HG03442 (cell line): ENCODE data around the gene HOXB3.

Experiments used
- ATAC-seq: cut with Tn5 transposase; IDR thresholded peaks from one replicate; pipeline ENCODE4 v1.9.1; 2021; ENCODE audit warnings: mild to moderate bottlenecking, moderate library complexity; ENCODE audit not compliant: unreplicated experiment

Gene HOXB3

GRCh38 chr17:48600244-48601098 lies 10.4 kb upstream of the HOXB3 start:
- ATAC-seq: no peak

- ATAC-seq: no peak
These were observed 9.3 kb upstream of the HOXB3 start for GRCh38 chr17:48599354-48599753.

GRCh38 chr17:48598736-48599135 lies 8.7 kb upstream of the HOXB3 start:
- no peak for ATAC-seq

- ATAC-seq: no peak
These were observed 8.0 kb upstream of the HOXB3 start for GRCh38 chr17:48597778-48598631.

- ATAC-seq: no peak
These were observed 7.4 kb upstream of the HOXB3 start for GRCh38 chr17:48597528-48597777.

GRCh38 chr17:48596735-48597527 lies 6.9 kb upstream of the HOXB3 start:
- no peak for ATAC-seq

- no peak for ATAC-seq
These were observed 6.1 kb upstream of the HOXB3 start for GRCh38 chr17:48596000-48596734.

- ATAC-seq: no peak
These were observed 5.4 kb upstream of the HOXB3 start for GRCh38 chr17:48595278-48595999.

- ATAC-seq: no peak
These were observed 4.7 kb upstream of the HOXB3 start for GRCh38 chr17:48594538-48595277.

GRCh38 chr17:48593840-48594537 lies 3.9 kb upstream of the HOXB3 start:
- no peak for ATAC-seq

- ATAC-seq: no peak
These were observed 3.2 kb upstream of the HOXB3 start, which contains the start of gene HOXB5 for GRCh38 chr17:48593126-48593829. Gene HOXB5, minus strand, starts transcription at chr17:48593779. Its CDS starts 97 bp downstream, at chr17:48593682.

- ATAC-seq: no peak
These were observed 2.5 kb upstream of the HOXB3 start for GRCh38 chr17:48592577-48592976.

- no peak for ATAC-seq
These were observed 2.0 kb upstream of the HOXB3 start for GRCh38 chr17:48592057-48592514.

- no peak for ATAC-seq
These were observed 1.4 kb upstream of the HOXB3 start for GRCh38 chr17:48591255-48592056.

GRCh38 chr17:48590607-48591161 lies 643 bp upstream of the HOXB3 start:
- no peak for ATAC-seq

- no peak for ATAC-seq
These were observed 796 bp downstream of the HOXB3 start for GRCh38 chr17:48589060-48589830.
